HG03378 (cell line): ENCODE measurements around the gene NXN.
A peak's percentile ranks its signal among the peaks of the same experiment; 100 is the strongest.
"Not testable (repeated sequence)": the region's sequence is repeated elsewhere in the genome, so short reads cannot be mapped to it uniquely, and the experiment has no call there.

ENCODE experiments used
- ATAC-seq: cut with Tn5 transposase; IDR thresholded peaks from one replicate; pipeline ENCODE4 v1.9.1; 2021; ENCODE audit warnings: mild to moderate bottlenecking, moderate library complexity; ENCODE audit not compliant: unreplicated experiment

Gene NXN

DNA sequence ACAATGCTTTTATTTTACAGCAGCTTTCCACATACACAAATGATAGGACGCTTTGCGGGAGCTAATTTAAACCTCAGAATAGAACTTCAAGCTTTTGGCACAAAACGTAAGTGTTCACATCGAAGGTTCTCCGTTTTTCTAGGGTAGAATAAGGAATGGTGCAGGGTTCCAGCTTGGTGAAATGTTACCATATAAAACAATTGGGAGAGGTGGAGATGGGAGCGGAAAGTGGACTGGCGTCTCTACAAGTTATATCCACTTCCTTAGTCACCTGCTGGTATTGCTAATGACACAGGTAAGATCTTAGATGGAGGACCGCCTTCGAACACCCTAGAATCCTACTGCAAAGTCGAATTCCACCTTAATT is 1.7 kb upstream of the NXN start:
- no peak for ATAC-seq

DNA sequence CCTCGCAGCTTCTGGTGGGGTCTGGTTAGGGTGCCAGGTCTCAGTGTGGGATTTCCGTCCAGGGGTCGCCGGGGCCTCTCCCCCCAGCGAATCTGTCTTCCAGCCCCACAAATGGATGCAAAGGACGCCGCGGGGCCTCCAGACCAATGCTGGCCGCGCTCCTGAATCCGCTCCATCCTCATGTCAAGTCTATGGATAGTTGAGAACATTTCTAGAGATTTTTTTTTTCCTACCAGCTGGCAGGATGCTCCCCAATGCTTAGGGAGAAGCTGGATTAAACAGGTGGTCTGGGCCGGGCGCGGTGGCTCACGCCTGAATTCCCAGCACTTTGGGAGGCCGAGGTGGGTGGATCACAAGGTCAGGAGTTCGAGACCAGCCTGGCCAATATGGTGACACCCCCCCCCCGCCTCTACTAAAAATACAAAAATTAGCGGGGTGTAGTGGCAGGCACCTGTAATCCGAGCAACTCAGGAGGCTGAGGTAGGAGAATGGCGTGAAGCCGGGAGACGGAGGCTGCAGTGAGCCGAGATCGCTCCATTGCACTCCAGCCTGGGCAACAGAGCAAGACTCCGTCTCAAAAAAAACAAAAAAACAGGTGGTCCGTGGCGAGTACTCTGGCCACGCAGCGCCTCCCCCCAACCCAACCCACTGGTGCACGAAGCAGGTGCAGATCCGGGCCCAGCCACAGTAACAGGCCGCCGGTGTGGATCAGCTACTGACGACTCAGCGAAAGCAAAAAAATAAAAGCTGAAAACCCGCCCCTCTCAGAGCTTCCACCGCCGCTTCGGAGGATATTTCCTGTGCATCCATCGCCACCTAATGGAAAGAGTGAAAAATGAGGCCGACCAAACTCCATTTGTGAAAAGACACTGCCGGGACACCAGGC is 1.1 kb upstream of the NXN start:
- peak; percentile 59 for ATAC-seq

DNA sequence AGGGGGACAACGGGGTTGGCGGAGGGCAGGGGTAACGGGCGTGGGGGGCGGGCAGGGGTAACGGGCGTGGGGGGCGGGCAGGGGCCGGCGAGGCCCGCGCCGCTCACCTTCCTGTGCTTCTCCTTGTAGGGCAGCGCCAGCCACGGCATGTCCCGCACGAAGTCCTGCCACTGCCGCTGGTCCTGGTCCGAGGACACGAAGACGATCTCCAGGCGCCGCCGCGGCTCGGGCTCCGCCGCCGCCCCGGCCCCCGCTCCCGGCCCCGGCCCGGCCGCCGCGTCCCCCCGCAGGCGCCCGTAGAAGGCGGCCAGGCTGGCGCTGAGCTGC is 401 bp downstream of the NXN start:
- no peak for ATAC-seq

DNA sequence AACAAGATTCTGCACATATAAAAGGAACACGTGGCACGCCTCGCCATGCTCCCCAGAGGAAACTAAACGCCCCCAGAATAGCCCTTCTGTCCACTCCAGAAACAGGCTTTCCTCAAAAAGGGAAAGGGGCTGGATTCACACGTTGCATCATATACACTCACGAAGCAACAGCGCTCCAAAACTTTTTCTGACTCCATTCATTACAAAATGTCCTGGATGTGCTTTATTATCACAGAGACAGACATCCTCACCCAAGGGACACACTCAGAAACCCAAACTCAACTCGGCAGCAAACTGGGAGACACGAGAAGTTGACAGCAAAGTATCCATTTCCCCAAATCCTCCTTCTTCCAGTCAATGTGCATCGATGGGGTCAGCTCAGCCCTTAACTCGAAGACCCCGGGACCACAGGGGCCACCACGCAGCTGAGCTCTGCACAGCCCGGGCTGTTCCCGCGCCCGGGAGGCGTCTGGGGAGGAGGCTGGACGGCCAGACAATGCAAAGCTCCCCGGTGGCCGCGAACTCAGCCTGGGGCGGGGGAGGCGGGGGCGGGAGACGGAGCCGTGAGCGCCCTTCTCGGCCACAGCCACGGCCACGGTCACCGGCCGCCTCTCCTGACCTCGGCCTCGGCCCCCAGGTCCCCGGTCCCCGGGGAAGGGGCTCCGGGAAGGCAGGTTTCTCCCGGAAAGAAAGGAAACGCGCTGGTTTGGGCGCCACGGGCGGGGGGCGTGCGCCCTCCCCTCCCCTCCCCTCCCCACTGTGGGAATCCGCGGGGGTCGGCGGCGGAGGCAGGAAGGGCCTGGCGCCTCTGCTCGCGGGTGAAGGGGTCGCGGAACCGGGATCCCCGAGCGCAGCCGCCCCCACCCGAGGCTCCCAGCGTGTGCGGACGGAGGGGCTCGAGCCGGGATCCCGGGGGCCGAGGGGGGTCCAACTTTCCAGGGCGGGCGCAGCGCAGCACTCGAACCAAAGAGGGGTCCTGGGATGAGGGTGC is 1.2 kb downstream of the NXN start:
- ATAC-seq = no peak

DNA sequence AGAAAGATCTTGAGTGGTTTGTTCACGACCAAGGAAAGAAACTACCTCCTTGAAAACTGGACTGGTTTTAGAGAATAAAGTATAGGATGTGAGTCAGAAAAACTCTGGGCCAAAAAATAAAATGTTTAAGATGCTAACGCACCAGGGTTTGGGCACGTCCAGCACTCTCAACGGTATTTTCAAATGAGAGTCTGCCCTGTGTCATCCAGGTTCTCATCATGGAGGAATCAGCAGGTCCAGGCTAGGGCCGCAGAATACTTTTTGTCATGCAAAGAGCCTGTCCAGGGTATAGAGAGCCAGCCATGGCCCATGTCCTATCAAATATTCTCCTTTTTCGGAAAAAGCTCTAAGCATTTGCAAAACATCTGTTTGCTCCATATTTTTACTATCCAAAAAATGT is 2.4 kb downstream of the NXN start:
- no peak for ATAC-seq

DNA sequence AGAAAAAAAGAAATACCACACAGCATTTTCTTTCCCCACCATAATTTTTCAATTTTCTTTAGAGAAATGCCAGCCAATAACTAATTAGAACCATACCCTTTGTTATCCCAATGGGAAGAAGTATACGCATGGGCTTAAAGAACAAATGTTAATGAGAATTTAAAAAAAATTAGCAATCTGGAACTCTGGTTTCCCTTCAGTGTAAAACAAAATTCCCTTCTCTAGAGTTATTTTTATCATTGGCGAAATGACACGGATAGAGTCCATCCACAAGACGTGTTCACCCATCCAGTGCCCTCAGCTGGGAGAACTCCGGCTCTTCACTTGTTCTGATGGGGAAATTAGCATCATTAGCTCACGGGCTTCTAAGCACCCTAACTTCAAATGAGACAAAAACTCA is 3.3 kb downstream of the NXN start:
- no peak for ATAC-seq

DNA sequence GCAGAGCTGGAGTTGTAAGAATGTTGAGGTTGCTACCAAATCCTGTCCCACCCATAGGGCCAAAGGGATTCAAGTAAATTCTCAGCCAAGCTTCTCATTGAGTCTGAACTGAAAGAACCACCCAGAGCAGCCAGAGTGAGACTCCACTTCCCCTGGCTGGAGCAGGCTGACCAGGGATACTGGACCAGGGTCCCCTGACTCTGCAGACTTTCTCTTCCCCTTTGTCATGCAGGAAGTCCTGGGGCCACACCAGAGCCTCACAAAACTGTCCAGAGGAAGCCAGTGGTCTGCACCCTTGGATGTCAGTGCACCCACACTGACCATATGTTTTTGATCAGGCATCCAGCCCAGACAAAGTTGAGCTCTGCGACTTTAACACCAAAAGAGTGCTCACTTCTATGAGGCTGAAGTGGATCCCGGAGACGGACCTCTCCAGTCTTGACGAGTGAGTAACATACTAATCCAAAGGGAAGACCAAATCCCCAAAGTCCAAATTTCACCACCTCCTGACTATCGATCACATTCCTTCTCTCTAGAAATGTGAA is 4.1 kb downstream of the NXN start:
- no peak for ATAC-seq

DNA sequence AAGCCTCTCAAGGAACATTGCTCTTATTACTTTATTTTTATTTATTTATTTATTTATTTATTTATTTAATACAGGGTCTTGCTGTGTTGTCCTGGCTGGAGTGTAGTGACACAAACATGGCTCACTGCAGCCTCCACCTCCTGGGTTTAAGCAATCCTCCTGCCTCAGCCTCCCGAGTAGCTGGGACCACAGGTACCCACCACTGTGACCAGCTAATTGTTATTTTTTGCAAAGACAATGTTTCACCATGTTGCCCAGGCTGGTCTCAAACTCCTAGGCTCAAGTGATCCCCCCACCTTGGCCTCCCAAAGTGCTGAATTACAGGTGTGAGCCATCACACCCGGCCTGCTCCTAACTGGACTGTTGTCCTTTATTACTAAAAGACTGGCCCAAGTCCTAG is 4.8 kb downstream of the NXN start:
- not testable (repeated sequence) for ATAC-seq

DNA sequence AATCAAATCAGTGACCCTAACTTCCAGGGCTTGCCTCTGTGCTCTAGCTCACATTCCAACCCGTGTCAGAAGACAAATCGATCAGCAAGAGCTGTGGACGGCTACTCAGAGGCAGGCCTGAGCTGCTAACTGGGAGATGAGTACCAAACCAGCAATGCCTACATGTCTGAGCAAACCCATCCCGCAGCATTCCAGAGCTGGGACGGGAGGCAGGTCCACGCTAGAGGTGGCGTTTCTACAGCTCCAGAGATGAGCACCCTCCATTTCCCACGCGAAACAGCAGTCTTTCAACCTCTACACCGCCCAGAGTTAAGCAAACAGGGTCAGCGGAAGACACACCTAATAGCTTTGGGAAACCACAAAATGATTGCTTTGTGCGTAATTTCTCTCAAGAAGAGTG is 6.5 kb downstream of the NXN start:
- ATAC-seq = no peak

DNA sequence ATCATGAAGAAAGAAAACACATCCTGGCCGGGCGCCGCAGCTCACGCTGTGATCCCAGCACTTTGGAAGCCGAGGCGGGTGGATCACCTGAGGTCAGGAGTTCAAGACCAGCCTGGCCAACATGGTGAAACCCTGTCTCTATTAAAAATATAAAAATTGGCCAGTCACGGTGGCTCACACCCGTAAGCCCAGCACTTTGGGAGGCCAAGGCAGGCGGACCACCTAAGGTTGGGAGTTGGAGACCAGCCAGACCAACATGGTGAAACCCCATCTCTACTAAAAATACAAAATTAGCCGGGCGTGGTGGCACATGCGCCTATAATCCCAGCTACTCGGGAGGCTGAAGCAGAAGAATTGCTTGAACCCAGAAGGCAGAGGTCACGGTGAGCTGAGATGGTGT is 7.7 kb downstream of the NXN start:
- ATAC-seq = not testable (repeated sequence)

DNA sequence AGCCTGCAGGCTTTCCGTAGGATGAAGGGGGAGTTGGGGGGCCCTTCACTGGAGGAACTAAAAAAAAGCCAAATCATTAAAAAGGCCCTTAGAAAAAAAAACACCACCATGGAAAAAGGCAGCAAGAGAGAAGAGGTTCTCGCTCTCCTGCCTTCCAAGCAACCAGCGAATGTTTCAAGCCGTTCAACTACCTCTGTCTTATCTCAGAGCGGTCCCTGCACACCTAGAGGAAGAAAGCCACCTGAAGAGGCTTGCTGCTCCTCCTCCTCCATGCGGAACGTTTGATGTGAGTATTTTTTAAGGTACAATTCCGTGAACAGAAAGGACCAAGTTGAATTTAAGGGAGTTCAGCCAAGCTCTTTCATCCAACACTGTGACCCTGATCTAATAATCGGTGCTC is 9.2 kb downstream of the NXN start:
- ATAC-seq = no peak

DNA sequence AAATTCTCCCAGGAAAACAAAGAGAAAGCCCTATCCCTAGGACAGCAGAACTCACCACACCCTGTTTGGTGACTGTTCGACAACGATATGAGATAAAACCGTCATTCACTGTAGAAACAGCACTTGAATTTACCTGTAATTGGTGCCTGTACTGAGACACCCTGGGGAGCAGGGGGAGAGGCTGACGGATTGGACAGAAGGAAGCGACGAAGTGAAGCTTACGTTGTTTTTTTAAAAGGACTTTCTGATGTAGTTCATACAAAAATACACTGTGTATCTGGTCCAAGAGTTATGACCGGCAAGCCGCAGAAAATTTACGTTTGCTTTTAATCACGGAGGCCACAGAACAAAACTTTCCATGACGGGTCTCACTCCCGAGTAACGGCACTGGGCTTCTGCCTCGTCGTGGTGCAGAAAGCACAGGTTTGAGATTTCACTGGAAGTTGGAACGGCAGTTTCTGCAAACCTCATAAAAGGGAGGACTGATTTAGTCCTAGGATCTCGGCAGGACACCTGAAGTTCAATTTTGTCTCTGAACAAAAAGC is 9.7 kb downstream of the NXN start:
- ATAC-seq = no peak

DNA sequence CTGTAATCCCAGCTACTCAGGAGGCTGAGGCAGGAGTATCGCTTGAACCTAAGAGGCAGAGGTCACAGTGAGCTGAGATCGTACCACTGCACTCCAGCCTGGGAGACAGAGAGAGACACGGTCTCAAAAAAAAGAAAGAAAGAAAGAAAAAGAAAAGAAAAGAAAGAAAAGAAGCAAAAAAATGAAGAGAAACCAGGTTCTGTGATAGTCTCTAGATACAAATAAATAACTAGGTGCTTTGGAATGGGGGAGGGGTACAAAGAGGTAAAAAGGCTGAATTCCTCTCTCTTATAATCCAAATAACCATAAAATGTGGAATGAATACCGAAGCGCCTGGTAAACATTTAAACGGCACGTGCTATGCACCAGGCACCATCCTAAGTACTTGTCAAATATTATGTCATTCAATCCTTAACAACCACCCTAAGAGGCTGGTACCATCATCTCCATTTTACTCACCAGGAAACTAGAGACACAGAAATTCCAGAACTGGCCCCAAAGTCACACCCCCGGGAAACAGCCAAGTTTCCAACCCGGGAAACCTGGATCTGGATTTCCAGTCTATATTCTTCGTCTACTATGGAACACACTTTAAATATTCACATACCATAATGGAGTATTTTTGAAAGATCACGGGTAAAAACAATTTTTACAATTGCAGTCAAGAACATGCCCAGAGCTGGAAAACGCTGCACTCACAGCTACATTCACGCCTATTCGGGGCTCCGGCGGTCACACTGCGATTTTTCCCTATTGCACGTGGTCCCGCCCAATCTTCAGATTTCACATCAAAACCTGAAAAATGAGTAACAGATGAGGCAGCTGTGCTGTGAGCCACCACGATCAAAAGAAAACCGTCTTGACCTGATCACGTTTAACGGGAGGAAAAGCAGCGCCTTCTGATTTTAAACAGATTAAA is 10.5 kb downstream of the NXN start:
- no peak for ATAC-seq

DNA sequence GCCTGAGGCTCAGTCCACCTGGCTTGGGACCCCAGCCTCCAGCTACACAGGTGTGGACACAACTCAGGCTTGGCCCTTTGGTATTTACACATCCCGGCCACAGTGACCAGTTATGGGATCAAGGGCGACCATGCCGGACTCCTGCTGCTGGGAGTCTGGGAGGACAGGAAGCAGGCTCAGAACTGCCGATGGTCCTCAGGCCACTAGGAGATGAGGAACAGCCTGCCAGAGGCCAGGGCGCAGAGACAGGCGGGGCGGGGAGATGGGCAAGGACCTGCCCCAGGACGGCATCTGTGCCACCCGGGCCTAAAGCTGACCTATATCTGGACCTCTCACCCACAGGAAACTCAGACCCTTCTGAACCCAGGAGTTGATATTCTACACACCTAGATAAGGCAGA is 12.5 kb downstream of the NXN start:
- no peak for ATAC-seq

DNA sequence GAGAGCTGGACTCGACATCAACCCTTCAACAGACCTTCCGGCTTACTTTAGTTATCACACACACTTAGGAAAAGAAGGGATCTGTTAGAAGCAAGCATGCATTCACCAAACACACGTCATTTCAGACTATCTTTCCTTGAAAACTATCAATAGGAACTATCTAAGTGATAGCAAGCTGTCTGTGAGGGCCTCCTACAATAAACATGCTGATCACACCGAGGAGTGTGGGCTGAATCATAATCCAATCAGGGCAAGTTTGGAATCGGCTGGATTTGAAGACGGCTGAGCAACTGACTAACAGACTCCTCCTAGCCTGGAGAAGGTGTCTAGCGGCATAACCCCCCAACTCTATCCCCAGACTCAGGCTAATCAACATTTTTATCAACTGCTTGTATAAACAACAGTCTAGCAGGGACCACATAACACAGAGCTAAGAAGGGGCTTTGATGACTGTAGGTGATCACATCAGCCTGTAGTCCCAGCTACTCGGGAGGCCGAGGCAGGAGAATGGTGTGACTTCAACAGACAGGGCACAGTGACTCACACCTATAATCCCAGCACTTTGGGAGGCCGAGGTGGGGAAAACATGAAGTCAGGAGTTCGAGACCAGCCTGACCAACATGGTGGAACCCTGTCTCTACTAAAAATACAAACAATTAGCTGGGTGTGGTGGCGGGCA is 14.1 kb downstream of the NXN start:
- ATAC-seq = no peak

DNA sequence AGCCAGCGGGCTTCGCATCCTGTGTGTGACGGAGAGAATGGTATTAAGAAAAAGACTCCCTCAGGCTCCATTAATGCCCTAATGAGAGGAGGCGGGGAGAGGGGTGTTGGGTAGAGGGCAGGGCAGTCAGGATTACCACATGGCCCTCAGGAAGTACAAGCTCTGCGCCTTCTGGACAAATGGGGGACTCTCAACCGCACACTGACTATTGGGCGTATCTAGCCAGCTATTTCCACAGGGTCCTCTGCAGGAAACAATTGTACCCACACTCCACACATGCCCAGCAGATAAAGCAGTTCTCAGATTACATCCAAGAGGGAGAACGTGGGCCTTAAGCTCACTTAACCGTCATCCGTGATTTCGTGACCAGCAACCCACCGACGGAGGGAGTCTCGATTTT is 14.7 kb downstream of the NXN start:
- no peak for ATAC-seq

DNA sequence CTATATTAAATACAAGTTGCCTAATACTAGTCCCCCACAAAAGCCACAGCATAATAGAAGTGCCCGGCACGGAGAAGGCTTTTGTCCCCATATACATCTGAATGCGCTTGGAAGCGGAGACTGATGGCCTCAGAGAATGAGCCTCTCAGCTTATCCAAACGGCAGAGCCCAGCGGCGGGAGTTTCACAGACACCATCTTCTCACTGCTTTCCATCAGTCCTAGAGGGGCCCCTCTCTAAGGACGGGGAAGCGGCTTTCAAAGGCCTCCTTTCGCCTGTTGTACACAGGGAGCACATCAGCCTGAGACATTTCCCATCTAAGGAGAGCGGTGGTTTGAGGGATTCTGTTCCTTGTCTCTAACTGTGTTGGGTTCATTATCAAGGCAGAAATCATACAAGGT is 16.9 kb downstream of the NXN start:
- ATAC-seq = no peak

DNA sequence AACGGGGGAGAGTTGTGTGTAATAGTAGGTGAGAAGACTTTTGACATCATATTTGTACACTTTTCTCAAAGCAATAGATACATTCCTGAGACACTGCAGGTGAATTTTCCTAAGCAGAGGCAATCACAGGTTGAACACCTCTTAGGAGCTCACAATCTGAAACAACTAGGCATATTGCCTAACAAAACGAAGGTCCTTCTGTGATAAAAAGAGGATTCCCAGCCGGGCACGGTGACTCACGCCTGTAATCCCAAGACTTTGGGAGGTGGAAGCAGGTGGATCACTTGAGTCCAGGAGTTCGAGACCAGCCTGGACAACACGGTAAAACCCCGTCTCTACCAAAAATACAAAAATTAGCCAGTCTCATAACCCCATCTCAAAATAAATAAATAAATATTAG is 17.4 kb downstream of the NXN start:
- no peak for ATAC-seq

DNA sequence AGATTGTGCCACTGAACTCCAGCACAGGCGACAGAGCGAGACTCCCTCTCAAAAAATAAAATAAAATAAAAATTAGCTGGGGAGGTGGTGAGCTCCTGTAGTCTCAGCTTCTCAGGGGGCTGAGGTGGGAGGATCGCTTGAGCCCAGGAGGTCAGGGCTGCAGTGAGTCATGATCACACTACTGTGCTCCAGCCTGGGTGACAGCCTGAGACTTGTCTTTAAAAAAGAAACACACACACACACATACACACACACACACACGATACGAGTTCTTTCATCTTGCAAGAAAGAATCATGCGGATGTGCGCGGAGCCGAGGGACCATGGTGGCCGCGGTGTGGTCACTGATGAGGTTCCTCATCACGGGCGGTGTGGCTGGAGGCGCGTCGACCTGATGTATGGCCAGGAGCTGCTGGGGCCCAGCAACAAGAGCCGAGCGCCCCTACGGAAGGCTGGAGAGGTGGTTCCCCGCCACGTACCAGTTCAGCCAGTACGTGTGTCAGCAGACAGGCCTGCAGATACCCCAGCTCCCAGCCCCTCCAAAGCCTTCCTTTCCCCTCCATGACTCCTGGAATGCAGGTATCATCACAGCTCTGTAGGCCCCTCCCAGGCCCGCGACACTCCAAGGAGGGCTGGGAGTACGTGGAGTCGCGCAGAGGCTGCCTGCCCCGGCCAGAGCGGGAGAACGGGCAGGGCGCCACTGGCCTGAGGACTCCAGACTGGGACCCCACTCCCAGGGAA is 20.7 kb downstream of the NXN start:
- ATAC-seq = no peak
